Effector memory CD8-positive, alpha-beta T cell (primary cell): ENCODE results near the gene FILIP1.

Source experiments
- ATAC-seq: fragments of 150-1000 bp; cut with Tn5 transposase; replicated peaks from 2 replicates; pipeline ENCODE4 v1.10.0; 2021; ENCODE audit warnings: mild to moderate bottlenecking, moderate library complexity
- DNase-seq, 3 experiments: peaks; one replicate each; pipeline ENCODE4 v3.0.0; 2021
- H3K27ac Mint-ChIP-seq, 2 donors: one replicate each; pipeline ENCODE4 v1.8.0; 2022; ENCODE audit warnings: mild to moderate bottlenecking in 2 of 2, mixed read lengths in 2 of 2, moderate library complexity in 2 of 2
- H3K27me3 Mint-ChIP-seq, 2 donors: one replicate each; pipeline ENCODE4 v1.8.0; 2022; ENCODE audit warnings: mixed read lengths in 2 of 2
- H3K36me3 Mint-ChIP-seq: one replicate; pipeline ENCODE4 v1.8.0; 2022; ENCODE audit warnings: mild to moderate bottlenecking, moderate library complexity, mixed read lengths; ENCODE audit not compliant: insufficient read depth
- H3K4me1 Mint-ChIP-seq, 2 donors: one replicate each; pipeline ENCODE4 v1.8.0; 2022; ENCODE audit warnings: low read depth in 2 of 2, mixed read lengths in 2 of 2
- H3K4me3 Mint-ChIP-seq, 2 donors: one replicate each; pipeline ENCODE4 v1.8.0; 2022; ENCODE audit warnings: mild to moderate bottlenecking in 2 of 2, mixed read lengths in 2 of 2, moderate library complexity in 2 of 2
- H3K9me3 Mint-ChIP-seq, 2 donors: one replicate each; pipeline ENCODE4 v1.8.0; 2022; ENCODE audit warnings: mixed read lengths in 2 of 2

FILIP1 gene

DNA sequence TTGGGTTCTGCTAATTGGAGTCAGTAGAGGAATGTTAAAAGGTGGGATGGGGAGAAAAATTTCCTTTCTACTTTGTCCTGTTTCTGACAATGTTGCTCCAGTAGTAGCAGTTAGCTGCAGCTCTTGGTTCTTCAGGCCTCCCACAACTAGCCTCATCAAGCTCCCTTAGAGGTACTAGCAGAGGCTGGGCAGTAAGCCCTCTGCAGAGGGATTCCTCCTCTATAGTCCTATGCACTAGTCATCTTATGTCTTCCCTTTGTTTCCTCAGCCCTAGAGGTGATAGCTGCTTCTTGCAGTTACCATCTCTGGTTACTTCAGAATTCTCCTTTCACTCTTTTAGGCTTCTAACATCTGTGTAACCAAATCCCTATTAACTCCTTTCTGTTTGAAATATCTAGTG is 99.8 kb downstream of the FILIP1 start:
- DNase-seq (no peak), ATAC-seq (no peak)
- Mint-ChIP-seq H3K9me3 (no peaks in the 10 kb centered on the region), H3K4me3 (no peak overlapping the region), H3K27ac (no peak overlapping the region), H3K4me1 (no peaks in the 10 kb centered on the region), H3K27me3 (peaks cover 3 to 13% of the 10 kb centered on the region in 2 donors), H3K36me3 (no peaks in the 10 kb centered on the region)

DNA sequence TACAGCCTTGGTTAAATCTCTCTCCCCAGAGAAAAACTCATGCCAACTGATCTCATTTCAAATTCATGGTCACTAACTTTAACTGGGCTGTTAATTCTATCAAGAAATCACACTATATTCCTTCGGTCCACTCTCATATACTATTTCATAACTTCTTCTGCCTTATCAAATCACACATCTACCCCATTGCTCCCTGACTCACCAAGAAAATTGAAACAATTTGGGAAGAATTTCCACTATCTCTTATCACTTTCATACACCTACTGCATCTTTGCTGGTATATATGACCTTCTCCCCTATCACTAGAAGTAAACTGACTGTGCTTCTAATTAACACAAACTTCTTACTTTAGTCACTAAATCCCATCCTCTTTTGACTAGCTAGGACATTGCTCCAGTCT is 102.3 kb downstream of the FILIP1 start:
- DNase-seq (no peak), ATAC-seq (no peak)
- peaks cover 0 to 1% of the 10 kb centered on the region in 2 donors for H3K9me3 Mint-ChIP-seq
- H3K4me3 Mint-ChIP-seq, result no peak overlapping the region
- H3K4me1 Mint-ChIP-seq, result no peaks in the 10 kb centered on the region
- no peaks in the 10 kb centered on the region for H3K36me3 Mint-ChIP-seq
- peaks cover 7 to 19% of the 10 kb centered on the region in 2 donors for H3K27me3 Mint-ChIP-seq
- H3K27ac Mint-ChIP-seq, result no peak overlapping the region

DNA sequence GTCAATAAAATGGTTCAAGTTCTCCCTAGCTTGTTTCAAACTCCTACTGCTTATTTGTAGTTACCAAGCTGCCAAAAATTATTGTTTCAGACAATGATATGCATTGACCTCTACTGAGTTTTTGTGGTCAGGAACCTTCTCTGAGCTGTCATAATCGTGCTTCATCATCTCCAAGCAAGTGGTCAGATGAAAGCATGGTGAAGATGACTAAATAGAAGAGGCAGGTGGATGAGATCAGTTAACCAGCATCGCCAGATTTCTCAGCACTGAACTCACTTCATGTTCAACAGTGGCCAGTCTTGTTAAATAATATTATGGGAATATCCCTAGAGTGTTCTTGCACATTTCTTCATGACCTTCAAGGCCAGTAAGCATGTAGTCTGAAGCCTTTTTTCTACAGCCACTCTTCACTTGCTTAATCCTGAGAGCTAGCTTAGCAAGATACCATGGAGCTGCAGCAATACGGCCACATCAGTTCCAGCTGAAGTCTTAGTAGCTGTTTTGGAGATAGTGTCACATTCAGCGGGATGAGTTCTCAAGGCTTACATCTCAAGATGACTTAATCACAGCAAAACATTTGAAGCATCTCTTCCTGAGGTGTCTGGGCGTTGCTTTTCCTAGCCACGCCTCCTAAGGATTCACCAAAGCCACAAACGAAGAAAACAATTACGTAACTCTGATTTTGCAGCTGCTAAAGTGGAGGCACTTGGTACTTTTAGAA is 107.4 kb downstream of the FILIP1 start:
- no peaks in the 10 kb centered on the region for H3K4me1 Mint-ChIP-seq
- no peak overlapping the region for H3K4me3 Mint-ChIP-seq
- H3K27ac Mint-ChIP-seq, result no peak overlapping the region
- H3K27me3 Mint-ChIP-seq, result peaks cover 7 to 10% of the 10 kb centered on the region in 2 donors
- no peaks in the 10 kb centered on the region for H3K36me3 Mint-ChIP-seq
- ATAC-seq (no peak), DNase-seq (no peak)
- H3K9me3 Mint-ChIP-seq, result peaks cover 0 to 1% of the 10 kb centered on the region in 2 donors

DNA sequence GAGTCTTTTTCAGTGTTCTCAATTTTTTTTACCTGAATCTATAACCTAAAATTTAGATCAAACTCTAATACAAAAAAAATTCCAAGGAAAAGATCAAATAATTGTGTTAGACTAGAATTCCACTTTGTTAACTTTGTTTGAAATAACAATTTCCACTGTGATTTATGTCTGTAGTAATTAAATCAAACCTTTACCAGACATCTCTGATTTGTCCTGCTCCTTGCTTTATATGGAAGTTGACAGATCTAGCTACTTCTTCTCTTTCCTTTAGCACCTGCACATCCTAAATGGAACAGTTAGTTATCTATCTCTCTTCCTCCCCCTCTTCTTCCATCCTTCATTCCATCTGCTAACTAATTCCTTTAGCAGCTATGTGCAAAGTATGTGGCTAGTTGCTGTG is 109.5 kb downstream of the FILIP1 start:
- no peaks in the 10 kb centered on the region for H3K4me1 Mint-ChIP-seq
- H3K4me3 Mint-ChIP-seq, result no peak overlapping the region
- H3K36me3 Mint-ChIP-seq, result no peaks in the 10 kb centered on the region
- H3K9me3 Mint-ChIP-seq, result peaks cover 0 to 1% of the 10 kb centered on the region in 2 donors
- H3K27me3 Mint-ChIP-seq, result peaks cover 7 to 17% of the 10 kb centered on the region in 2 donors
- DNase-seq, result no peak
- no peak overlapping the region for H3K27ac Mint-ChIP-seq
- no peak for ATAC-seq

DNA sequence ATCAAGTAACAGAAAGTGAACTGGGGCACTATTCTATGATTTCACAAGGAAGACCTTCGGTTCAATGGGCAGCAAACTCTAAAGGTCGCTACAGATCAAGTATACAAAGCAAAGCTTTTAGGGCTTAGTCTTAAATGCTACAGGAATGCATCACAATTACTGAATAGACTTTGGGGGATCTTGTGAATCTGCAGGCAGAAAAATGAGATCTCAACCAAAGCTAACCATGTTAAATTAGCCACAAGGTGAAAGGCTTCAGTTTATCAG is 111.0 kb downstream of the FILIP1 start:
- H3K27me3 Mint-ChIP-seq, result peaks cover 4 to 10% of the 10 kb centered on the region in 2 donors
- no peak overlapping the region for H3K4me3 Mint-ChIP-seq
- no peaks in the 10 kb centered on the region for H3K4me1 Mint-ChIP-seq
- peaks cover 0 to 1% of the 10 kb centered on the region in 2 donors for H3K9me3 Mint-ChIP-seq
- H3K27ac Mint-ChIP-seq, result no peak overlapping the region
- ATAC-seq (no peak), DNase-seq (no peak)
- H3K36me3 Mint-ChIP-seq, result no peaks in the 10 kb centered on the region

DNA sequence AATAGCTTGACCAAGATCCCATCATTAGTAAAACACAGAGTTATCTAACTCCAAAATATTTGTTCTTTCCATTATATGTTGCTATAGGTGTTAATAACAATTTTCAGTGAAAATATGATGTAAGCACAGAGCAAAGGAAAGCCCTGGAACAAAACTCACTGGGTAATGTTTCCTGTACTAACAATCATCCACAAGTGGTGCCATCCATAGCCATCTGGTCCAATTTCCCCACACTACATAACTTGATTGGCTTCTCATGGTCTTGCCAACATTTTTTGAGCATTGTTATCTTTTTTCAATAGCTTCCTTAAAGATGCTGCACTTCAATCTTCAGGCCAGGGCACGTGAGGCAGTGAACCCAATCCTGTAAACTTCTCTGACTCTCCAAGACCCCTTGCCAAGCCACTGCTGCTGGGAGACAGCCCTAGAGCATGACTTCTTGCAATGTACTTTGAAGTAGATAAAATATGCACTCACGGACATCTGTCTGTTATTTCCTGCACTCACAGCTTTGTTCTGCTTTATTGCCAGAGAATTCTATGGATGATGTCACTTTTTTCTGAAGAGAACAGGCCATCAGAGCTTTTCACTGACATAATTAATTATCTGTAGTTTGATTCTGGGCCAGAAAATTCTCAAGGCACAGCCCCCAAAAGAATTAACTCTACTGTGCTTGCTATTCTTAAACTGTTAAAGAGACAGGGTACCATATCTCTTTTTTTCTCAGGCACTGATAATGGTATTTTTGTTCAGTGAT is 111.5 kb downstream of the FILIP1 start:
- Mint-ChIP-seq H3K27ac (no peak overlapping the region), H3K4me3 (no peak overlapping the region), H3K4me1 (no peaks in the 10 kb centered on the region), H3K27me3 (peaks cover 7 to 10% of the 10 kb centered on the region in 2 donors), H3K9me3 (peaks cover 0 to 1% of the 10 kb centered on the region in 2 donors), H3K36me3 (no peaks in the 10 kb centered on the region)
- ATAC-seq (no peak), DNase-seq (no peak)

DNA sequence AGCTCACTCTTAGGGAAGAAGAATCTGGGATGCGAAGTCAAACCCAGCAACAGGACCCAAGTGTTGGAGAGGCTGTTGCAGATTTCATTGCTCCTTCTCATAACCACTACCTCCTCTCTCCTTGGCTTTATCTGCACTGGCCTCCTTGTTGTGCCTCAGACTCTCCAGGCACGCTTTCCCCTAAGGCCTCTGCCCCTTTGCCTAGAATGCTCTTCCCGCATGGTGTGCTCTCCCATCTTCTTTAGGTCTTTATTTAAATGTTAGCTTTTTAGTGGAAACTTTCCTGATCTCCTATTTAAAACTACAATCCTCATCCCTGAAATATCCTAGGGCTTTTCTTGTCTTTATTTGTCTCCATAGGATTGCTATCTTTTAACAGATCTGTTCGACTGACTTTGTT is 114.1 kb downstream of the FILIP1 start:
- peaks cover 10 to 15% of the 10 kb centered on the region in 2 donors for H3K27me3 Mint-ChIP-seq

DNA sequence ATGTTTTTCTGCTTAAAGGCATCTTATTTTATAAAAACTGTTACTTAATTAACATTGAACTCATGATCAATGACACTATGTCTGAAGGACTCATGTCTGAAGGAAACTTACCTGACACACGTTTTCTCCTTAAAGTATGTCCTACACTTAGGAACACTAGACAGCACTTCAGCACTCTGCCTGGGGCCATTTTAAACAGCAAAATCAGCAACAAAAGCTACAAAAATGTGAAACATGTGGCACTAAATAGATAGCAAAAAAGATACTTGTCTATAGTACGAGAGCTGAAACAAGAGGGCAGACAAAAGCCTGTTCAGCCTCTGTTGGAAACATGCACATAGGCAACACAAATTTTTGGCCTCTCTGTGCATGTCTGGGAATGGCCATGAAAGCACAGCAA is 115.5 kb downstream of the FILIP1 start:
- H3K4me1 Mint-ChIP-seq, result no peaks in the 10 kb centered on the region
- H3K27me3 Mint-ChIP-seq, result peaks cover 10 to 16% of the 10 kb centered on the region in 2 donors
- no peak overlapping the region for H3K4me3 Mint-ChIP-seq
- DNase-seq, result no peak
- ATAC-seq, result no peak
- H3K27ac Mint-ChIP-seq, result no peak overlapping the region
- no peaks in the 10 kb centered on the region for H3K36me3 Mint-ChIP-seq
- no peaks in the 10 kb centered on the region for H3K9me3 Mint-ChIP-seq

More for the DNA sequence above, 114.1 kb downstream of the FILIP1 start:
- Mint-ChIP-seq H3K4me1 (no peaks in the 10 kb centered on the region), H3K36me3 (no peaks in the 10 kb centered on the region), H3K27ac (no peak overlapping the region), H3K9me3 (no peaks in the 10 kb centered on the region), H3K4me3 (no peak overlapping the region)
- DNase-seq (no peak), ATAC-seq (no peak)

DNA sequence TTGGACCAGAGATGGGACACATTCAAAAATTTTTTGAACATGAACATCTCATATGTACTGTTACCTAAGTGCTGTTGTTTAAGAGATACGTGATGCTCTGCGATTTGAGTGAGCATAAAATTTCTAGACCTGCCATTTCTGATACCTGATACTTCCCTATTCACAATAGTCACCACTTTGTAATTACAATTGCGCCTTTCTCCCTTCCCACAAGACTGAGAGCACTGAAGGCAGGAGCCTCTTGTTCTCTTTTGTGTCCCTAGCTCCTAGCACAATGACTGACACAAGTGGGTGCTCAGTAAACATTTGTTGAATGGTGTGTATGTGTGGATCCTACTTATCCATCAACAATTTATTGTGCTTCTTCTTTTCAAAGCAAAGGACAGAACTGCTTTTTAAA is 116.2 kb downstream of the FILIP1 start:
- H3K4me1 Mint-ChIP-seq, result no peaks in the 10 kb centered on the region
- H3K27ac Mint-ChIP-seq, result no peak overlapping the region
- peaks cover 10 to 16% of the 10 kb centered on the region in 2 donors for H3K27me3 Mint-ChIP-seq
- no peak overlapping the region for H3K4me3 Mint-ChIP-seq
- no peaks in the 10 kb centered on the region for H3K36me3 Mint-ChIP-seq
- no peak for DNase-seq
- no peaks in the 10 kb centered on the region for H3K9me3 Mint-ChIP-seq
- no peak for ATAC-seq

DNA sequence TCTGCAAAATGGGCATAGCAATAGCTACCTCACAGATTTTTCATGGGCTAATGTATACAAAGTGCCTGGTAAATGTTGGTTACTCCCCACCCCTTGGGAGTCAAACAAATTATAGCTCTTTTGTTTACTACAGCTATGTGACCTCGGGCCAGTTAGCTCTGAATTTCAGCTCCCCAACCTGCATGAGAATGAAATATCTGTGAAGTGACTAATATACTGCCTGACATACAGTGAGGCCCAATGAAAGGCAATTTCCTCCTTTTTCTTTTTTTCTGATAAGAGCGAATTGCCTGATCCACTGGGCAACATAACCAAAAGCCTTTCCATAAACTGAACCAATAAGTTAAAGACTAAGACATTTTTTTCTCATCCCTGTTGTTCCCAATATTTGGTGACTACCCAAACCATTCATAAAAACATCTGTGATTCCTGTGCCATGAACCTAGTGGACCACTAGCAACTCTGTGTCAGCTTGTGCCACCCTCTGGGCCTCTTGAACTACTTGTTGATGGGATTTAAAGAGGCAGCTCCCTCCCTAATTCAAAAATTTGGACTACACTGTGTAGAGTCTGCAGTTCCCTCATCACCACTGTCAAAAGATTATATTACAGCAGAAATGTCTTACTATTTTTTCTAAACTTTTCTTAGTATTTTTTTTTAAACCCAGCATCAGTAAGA is 117.1 kb downstream of the FILIP1 start:
- no peaks in the 10 kb centered on the region for H3K36me3 Mint-ChIP-seq

DNA sequence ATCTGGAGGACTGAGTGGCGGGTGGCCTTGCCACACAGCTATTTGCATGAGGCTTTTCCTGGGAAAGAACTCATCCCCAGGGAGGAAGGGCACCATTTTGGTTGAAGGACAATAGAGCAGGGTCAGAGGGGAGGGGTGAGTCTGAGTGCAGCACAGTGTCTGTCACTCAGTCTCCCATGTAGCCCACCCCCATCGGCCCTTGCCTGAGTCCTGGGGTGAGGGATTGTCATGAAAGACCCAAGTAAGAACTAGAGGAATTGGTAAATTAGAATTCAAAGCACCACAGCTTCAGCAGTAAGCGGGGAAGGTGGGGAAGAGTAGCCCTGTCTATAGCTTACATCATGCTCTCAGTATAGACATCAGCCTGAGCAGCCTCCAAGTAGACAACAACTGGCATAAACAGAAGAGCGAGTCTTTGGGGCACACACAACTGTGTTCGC is 118.6 kb downstream of the FILIP1 start:
- no peaks in the 10 kb centered on the region for H3K36me3 Mint-ChIP-seq
- H3K4me3 Mint-ChIP-seq, result no peak overlapping the region
- H3K9me3 Mint-ChIP-seq, result no peaks in the 10 kb centered on the region
- H3K27me3 Mint-ChIP-seq, result peaks cover 10 to 16% of the 10 kb centered on the region in 2 donors
- no peaks in the 10 kb centered on the region for H3K4me1 Mint-ChIP-seq
- no peak for ATAC-seq
- no peak overlapping the region for H3K27ac Mint-ChIP-seq
- no peak for DNase-seq

More for the DNA sequence above, 117.1 kb downstream of the FILIP1 start:
- no peaks in the 10 kb centered on the region for H3K9me3 Mint-ChIP-seq
- ATAC-seq (no peak), DNase-seq (no peak)
- H3K4me1 Mint-ChIP-seq, result no peaks in the 10 kb centered on the region
- peaks cover 10 to 16% of the 10 kb centered on the region in 2 donors for H3K27me3 Mint-ChIP-seq
- no peak overlapping the region for H3K27ac Mint-ChIP-seq
- no peak overlapping the region for H3K4me3 Mint-ChIP-seq

DNA sequence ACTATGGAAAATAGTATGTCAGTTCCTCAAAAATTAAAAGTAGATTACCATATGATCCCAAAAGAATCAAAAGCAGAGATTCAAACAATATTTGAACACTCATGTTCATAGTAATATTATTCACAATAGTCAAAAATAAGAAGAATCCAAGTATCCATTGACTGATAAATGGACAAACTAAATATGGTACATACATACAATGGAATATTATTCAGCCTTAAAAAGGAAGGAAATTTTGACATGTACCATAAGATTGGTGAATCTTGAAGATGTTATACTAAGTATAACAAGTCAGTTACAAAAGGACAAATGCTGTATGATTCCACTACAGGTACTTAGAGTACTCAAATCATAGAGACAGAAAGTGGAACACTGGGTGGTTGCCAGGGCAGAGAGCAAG is 120.7 kb downstream of the FILIP1 start:
- H3K36me3 Mint-ChIP-seq, result no peaks in the 10 kb centered on the region
- H3K4me1 Mint-ChIP-seq, result no peaks in the 10 kb centered on the region
- no peaks in the 10 kb centered on the region for H3K9me3 Mint-ChIP-seq
- no peak overlapping the region for H3K27ac Mint-ChIP-seq
- peaks cover 0 to 16% of the 10 kb centered on the region in 2 donors for H3K27me3 Mint-ChIP-seq
- ATAC-seq (no peak), DNase-seq (no peak)
- no peak overlapping the region for H3K4me3 Mint-ChIP-seq

DNA sequence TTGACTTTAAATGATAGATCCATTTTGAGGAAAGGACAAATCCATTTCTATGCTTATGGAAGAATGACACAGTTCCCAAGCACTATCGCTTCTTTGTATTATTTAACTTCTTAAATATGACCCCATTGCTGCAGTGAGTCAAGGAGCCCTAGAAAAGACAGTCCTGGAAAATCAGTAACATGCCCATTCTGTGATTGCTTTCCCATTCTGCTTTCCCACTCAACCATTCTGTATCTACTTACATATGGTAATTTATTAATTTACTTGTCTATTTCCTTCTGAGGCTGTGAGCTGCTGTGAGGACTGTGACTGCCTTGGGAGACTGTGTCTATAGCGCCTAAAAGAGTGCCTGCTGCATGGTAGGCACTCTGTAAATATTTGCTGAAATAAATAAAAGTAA is 123.6 kb downstream of the FILIP1 start:
- Mint-ChIP-seq H3K4me1 (no peaks in the 10 kb centered on the region), H3K27ac (no peak overlapping the region), H3K36me3 (no peaks in the 10 kb centered on the region), H3K27me3 (peaks cover 0 to 7% of the 10 kb centered on the region in 2 donors), H3K4me3 (no peak overlapping the region), H3K9me3 (no peaks in the 10 kb centered on the region)
- ATAC-seq, result no peak
- DNase-seq, result no peak
